HFFc6 (cell line): Measurements from ENCODE around the gene DEFB131A. TPM values are rescaled to one million over a fixed set of nuclear protein-coding genes. Genes with fewer than 3 reads are reported as not detected.
A peak's percentile ranks its signal among the peaks of the same experiment; 100 is the strongest.
"Not testable (repeated sequence)": the region's sequence is repeated elsewhere in the genome, so short reads cannot be mapped to it uniquely, and the experiment has no call there.

ENCODE experiments used
- DNase-seq: peaks from one replicate; pipeline ENCODE4 v3.0.0-alpha.2; 2018
- H3K27ac Mint-ChIP-seq: 2 replicates; pipeline ENCODE4 v1.8.0; 2020; ENCODE audit warnings: mild to moderate bottlenecking, mixed read lengths
- H3K27me3 Mint-ChIP-seq: 2 replicates; pipeline ENCODE4 v1.8.0; 2021; ENCODE audit warnings: mild to moderate bottlenecking, moderate library complexity, mixed read lengths; ENCODE audit not compliant: insufficient read depth
- H3K36me3 Mint-ChIP-seq: 2 replicates; pipeline ENCODE4 v1.8.0; 2021; ENCODE audit warnings: low read depth, mixed read lengths
- H3K4me1 Mint-ChIP-seq: 2 replicates; pipeline ENCODE4 v1.8.0; 2020; ENCODE audit warnings: low read depth, mixed read lengths
- H3K4me3 Mint-ChIP-seq: 2 replicates; pipeline ENCODE4 v1.8.0; 2020; ENCODE audit warnings: mild to moderate bottlenecking, moderate library complexity, mixed read lengths
- H3K9me3 Mint-ChIP-seq: 2 replicates; pipeline ENCODE4 v1.8.0; 2020; ENCODE audit warnings: mild to moderate bottlenecking, mixed read lengths
- total RNA-seq, 6 experiments: library from RNA; stranded (reverse); fragmentation: NEBNext Ultra II Directional; extraction: Animal tissue kit (Norgen Biotek cat#: 25700); gene quantifications; 2 replicates in 1 of 6; 3 replicates in 5 of 6; pipeline ENCODE4 v1.2.3, GENCODE V29; 2021
- TF ChIP-seq, protein P1 (sequence below): fragments of 200-600 bp; sonication (generic); IDR thresholded peaks from 2 replicates; pipeline ENCODE4 v1.5.0; 2021; ENCODE audit warnings: antibody characterized with exemption, mild to moderate bottlenecking

The DEFB131A gene
- total RNA-seq, 6 experiments from 2014 or later = not detected

- peak; percentile 1 for DNase-seq
- H3K27me3 Mint-ChIP-seq, H3K4me1 Mint-ChIP-seq, H3K27ac Mint-ChIP-seq, H3K36me3 Mint-ChIP-seq, H3K4me3 Mint-ChIP-seq: not testable (repeated sequence)
- TF ChIP-seq, protein P1, sequence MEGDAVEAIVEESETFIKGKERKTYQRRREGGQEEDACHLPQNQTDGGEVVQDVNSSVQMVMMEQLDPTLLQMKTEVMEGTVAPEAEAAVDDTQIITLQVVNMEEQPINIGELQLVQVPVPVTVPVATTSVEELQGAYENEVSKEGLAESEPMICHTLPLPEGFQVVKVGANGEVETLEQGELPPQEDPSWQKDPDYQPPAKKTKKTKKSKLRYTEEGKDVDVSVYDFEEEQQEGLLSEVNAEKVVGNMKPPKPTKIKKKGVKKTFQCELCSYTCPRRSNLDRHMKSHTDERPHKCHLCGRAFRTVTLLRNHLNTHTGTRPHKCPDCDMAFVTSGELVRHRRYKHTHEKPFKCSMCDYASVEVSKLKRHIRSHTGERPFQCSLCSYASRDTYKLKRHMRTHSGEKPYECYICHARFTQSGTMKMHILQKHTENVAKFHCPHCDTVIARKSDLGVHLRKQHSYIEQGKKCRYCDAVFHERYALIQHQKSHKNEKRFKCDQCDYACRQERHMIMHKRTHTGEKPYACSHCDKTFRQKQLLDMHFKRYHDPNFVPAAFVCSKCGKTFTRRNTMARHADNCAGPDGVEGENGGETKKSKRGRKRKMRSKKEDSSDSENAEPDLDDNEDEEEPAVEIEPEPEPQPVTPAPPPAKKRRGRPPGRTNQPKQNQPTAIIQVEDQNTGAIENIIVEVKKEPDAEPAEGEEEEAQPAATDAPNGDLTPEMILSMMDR = peak; percentile 60
- peaks cover 15% of the 10 kb centered on the region; the same call in 1 of the 2 replicates for H3K9me3 Mint-ChIP-seq
Measured at GRCh38 chr4:9495443-9495842, 51.2 kb downstream of the DEFB131A start.

DNA sequence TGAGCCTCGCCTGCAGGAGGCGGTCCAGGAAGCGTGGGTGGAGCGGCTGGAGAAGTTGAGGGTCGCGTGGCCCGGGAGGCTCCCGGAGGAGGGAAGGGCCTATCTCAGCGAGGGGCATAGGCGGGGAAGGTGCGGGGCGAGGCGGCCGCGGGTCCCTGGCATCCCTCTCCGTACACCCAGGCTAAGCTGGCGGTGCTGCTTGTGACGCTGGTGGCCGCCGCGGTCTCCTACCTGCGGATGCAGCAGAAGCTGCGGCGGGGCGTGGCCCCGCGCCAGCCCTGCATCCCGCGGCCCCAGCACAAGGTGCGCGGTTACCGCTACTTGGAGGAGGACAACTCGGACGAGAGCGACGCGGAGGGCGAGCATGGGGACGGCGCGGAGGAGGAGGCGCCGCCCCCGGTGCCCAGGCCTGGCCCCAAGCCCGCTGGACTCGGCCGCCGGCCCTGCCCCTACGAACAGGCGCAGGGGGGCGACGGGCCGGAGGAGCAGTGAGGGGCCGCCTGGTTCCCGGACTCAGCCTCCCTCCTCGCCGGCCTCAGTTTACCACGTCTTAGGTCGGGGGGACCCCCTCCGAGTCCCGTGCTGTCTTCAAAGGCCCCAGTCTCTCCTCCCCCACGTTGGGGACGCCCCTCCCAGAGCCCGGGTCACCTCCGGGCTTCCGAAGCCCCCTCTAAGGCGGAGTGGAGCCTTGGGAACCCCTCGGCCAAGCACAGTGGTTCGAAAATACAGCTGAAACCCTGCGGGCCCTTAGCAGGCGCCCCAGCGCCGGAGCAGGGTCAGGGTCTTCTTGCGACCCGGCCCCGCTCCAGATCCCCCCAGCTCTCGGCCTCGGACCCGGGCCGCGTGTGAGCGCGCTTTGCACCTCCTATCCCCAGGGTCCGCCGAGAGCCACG, 53.6 kb downstream of the DEFB131A start:
- peaks cover 12% of the 10 kb centered on the region; the same call in 1 of the 2 replicates for H3K9me3 Mint-ChIP-seq
- not testable (repeated sequence) for H3K27me3 Mint-ChIP-seq, H3K4me1 Mint-ChIP-seq, DNase-seq, H3K4me3 Mint-ChIP-seq, H3K36me3 Mint-ChIP-seq, H3K27ac Mint-ChIP-seq

GRCh38 chr4:9498468-9499040, 54.3 kb downstream of the DEFB131A start:
- H3K4me3 Mint-ChIP-seq, H3K27me3 Mint-ChIP-seq, DNase-seq, H3K36me3 Mint-ChIP-seq, H3K4me1 Mint-ChIP-seq, H3K27ac Mint-ChIP-seq: not testable (repeated sequence)
- peaks cover 12% of the 10 kb centered on the region; the same call in 1 of the 2 replicates for H3K9me3 Mint-ChIP-seq

- not testable (repeated sequence) for DNase-seq, H3K4me3 Mint-ChIP-seq, H3K36me3 Mint-ChIP-seq, H3K9me3 Mint-ChIP-seq, H3K27ac Mint-ChIP-seq, H3K27me3 Mint-ChIP-seq, H3K4me1 Mint-ChIP-seq
Measured at GRCh38 chr4:9499974-9500487, 55.8 kb downstream of the DEFB131A start.

Other genes starting within 250 kb of the DEFB131A start
- not detected for gene USP17L10, start 233.8 kb upstream of the DEFB131A start, total RNA-seq
- under 1 TPM in 1 of 6 experiments, not detected in 5; 0.11 TPM for gene USP17L11, start 229.0 kb upstream of the DEFB131A start, total RNA-seq
- gene USP17L12, start 224.3 kb upstream of the DEFB131A start, total RNA-seq = not detected
- not detected for gene USP17L13, start 219.5 kb upstream of the DEFB131A start, total RNA-seq
- gene USP17L15, start 210.0 kb upstream of the DEFB131A start, total RNA-seq = not detected
- not detected for gene USP17L17, start 200.5 kb upstream of the DEFB131A start, total RNA-seq
- not detected for gene USP17L18, start 195.8 kb upstream of the DEFB131A start, total RNA-seq
- not detected for gene USP17L19, start 191.0 kb upstream of the DEFB131A start, total RNA-seq
- gene USP17L20, start 186.3 kb upstream of the DEFB131A start, total RNA-seq = not detected
- gene USP17L21, start 181.5 kb upstream of the DEFB131A start, total RNA-seq = not detected
- not detected for gene USP17L22, start 176.8 kb upstream of the DEFB131A start, total RNA-seq
- gene USP17L24, start 119.2 kb upstream of the DEFB131A start, total RNA-seq = not detected
- gene USP17L25, start 114.5 kb upstream of the DEFB131A start, total RNA-seq = not detected
- gene USP17L26, start 109.8 kb upstream of the DEFB131A start, total RNA-seq = not detected
- not detected for gene USP17L5, start 105.0 kb upstream of the DEFB131A start, total RNA-seq
- gene USP17L27, start 100.3 kb upstream of the DEFB131A start, total RNA-seq = not detected
- not detected for gene USP17L28, start 95.5 kb upstream of the DEFB131A start, total RNA-seq
- not detected for gene USP17L29, start 90.8 kb upstream of the DEFB131A start, total RNA-seq
- gene USP17L30, start 81.3 kb upstream of the DEFB131A start, total RNA-seq = not detected